ENCODE results near the gene PRAC2.

- no peak for TF ChIP-seq TCF7L2 (IDR thresholded peaks at IDR 0.05; ENCODE audit: borderline replicate concordance, extremely low read depth, insufficient read depth, insufficient read length)
- TF ChIP-seq EZH2 (IDR thresholded peaks at IDR 0.05): no peak
- TF ChIP-seq, protein P1, sequence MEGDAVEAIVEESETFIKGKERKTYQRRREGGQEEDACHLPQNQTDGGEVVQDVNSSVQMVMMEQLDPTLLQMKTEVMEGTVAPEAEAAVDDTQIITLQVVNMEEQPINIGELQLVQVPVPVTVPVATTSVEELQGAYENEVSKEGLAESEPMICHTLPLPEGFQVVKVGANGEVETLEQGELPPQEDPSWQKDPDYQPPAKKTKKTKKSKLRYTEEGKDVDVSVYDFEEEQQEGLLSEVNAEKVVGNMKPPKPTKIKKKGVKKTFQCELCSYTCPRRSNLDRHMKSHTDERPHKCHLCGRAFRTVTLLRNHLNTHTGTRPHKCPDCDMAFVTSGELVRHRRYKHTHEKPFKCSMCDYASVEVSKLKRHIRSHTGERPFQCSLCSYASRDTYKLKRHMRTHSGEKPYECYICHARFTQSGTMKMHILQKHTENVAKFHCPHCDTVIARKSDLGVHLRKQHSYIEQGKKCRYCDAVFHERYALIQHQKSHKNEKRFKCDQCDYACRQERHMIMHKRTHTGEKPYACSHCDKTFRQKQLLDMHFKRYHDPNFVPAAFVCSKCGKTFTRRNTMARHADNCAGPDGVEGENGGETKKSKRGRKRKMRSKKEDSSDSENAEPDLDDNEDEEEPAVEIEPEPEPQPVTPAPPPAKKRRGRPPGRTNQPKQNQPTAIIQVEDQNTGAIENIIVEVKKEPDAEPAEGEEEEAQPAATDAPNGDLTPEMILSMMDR (IDR thresholded peaks at IDR 0.05 in 2 of 3, conservative IDR thresholded peaks at IDR 0.05 in 1 of 3; ENCODE audit: borderline replicate concordance in 1 of 3, insufficient read depth in 1 of 3, low read depth in 2 of 3, low read length in 2 of 3): no peak
- no peak for TF ChIP-seq ZNF274 (IDR thresholded peaks at IDR 0.05; ENCODE audit: low read depth, low read length)
- no peak for TF ChIP-seq ZFX (IDR thresholded peaks at IDR 0.05)
- TF ChIP-seq POLR2A (IDR thresholded peaks at IDR 0.05; ENCODE audit: borderline replicate concordance, extremely low read depth, insufficient read depth, insufficient read length): no peak
- no peak for TF ChIP-seq POLR2AphosphoS5 (IDR thresholded peaks at IDR 0.05; ENCODE audit: low read depth, low read length)
- no peak for TF ChIP-seq YY1 (IDR thresholded peaks at IDR 0.05; ENCODE audit: extremely low read depth, insufficient replicate concordance, low read depth, low read length)
Observed at GRCh38 chr17:48732688-48733629, 10.0 kb downstream of the PRAC2 start.
